ENCODE data around the gene SMCR8.
"Not testable (repeated sequence)": the region's sequence is repeated elsewhere in the genome, so short reads cannot be mapped to it uniquely, and the experiment has no call there.

The SMCR8 gene, protein sequence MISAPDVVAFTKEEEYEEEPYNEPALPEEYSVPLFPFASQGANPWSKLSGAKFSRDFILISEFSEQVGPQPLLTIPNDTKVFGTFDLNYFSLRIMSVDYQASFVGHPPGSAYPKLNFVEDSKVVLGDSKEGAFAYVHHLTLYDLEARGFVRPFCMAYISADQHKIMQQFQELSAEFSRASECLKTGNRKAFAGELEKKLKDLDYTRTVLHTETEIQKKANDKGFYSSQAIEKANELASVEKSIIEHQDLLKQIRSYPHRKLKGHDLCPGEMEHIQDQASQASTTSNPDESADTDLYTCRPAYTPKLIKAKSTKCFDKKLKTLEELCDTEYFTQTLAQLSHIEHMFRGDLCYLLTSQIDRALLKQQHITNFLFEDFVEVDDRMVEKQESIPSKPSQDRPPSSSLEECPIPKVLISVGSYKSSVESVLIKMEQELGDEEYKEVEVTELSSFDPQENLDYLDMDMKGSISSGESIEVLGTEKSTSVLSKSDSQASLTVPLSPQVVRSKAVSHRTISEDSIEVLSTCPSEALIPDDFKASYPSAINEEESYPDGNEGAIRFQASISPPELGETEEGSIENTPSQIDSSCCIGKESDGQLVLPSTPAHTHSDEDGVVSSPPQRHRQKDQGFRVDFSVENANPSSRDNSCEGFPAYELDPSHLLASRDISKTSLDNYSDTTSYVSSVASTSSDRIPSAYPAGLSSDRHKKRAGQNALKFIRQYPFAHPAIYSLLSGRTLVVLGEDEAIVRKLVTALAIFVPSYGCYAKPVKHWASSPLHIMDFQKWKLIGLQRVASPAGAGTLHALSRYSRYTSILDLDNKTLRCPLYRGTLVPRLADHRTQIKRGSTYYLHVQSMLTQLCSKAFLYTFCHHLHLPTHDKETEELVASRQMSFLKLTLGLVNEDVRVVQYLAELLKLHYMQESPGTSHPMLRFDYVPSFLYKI

DNA sequence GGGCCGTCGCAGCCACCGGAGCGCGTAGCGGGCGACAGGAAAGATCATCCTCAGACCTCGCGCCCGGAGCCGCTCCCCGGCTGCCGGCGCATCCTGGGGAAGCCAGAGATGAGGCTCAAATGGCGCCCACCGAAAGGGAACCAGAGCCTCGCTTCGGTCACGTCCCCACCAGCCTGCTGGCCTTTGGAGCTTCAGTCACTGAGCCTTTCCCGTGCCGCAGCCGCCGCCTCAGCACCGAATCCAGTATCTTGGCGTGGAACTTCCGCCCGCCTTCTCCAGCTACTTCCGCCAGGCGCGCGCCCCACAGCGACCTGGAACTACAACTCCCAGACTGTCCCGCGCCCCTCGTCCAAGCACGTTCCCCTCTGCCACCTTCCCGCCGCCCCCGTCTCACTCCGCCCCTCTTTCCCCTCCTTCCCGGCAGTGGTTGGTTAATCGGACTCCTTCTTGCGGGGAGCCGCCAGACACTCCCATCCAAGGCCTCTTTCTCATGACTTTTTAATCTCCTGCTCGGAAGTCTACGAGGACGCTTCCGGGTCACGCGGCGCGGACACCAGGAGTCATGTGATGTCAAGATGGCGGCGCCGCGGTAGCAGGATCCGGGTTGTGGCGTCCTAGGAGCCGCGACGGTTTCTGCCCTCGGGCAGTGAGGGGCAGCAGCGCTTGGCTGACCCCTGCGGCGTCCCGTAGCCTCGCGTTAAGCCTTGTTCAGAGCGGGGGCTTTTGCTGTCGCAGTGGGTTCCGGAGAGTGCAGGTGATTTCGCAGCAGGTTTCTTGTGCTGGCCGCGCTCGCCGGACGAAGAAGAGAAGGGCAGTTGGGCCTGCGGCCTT lies at the start of gene SMCR8, which contains the start of gene TOP3A:
TSS of gene SMCR8 (plus strand) at position 563 of the 831 bp plus-strand sequence. CDS start 497 bp downstream, outside the sequence.
TSS of gene TOP3A (minus strand) at position 264 of the 831 bp plus-strand sequence. CDS start at position 48, 216 bp downstream.
- DNase-seq (ENCODE audit: low spot score) = peak; percentile 98

GRCh38 chr17:18267366-18267765 lies 47.7 kb upstream of the SMCR8 start:
- no peak for DNase-seq (ENCODE audit: low spot score)

DNA sequence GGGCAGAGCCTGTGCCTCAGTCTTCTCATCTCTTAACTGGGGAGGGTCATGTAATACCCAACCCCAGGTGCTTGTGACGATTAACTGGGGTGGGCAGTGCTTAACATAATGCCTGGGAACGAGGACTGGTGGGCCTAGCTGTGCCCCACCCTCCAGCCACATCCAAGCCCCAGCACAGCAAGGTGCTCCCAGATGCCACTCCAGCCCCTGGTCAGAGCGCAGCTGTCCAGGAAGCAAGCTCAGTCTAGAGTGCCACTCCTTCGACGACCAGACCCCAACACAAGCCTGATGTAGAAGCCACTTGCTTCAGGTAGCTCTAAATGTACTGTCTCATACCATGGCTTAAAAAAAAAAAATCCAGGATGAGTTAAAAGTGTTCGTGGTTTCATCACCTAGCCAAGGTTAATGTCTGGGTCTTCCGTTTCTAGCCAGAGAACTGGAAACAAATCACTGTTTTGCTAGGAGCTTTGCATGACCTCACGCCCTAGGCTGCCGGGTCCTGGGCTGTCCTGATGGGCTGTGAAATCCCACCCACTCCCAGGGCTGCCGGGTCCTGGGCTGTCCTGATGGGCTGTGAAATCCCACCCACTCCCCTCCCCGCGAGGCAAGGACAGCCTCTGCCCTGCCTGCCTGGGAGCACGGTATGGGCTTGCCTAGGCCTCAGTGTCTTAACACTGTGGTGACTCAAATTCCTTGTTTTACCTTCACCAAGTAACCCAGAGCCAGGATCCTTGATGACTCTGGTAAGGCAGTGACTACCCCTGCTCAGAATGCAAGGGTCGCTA lies 47.0 kb upstream of the SMCR8 start:
- no peak for DNase-seq (ENCODE audit: low spot score)

GRCh38 chr17:18270046-18270931 lies 44.8 kb upstream of the SMCR8 start:
- DNase-seq (ENCODE audit: low spot score) = no peak

- no peak for DNase-seq (ENCODE audit: low spot score)
These were observed 38.0 kb upstream of the SMCR8 start for GRCh38 chr17:18277076-18277475.

- no peak for DNase-seq (ENCODE audit: low spot score)
These were observed 36.2 kb upstream of the SMCR8 start for GRCh38 chr17:18278867-18279266.

DNA sequence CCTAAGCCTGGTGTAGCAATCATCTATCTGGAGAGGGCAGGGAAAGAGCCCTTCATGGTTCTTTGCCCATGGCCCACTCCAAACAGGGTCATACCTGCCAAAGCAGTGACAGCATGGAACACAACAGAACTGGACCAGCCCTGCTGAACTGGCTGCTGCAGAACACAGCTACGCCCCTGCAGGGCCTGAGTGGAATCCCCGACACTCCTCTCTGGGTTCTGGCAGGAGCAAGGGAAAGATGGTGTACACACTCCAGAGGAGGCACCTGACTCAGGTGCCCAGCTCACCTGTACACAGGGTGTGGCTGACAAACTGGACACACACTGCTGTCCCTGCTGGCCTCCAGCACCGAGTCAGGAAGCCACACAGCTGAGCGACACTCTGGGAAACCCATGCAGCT lies 34.8 kb upstream of the SMCR8 start:
- DNase-seq (ENCODE audit: low spot score) = no peak

DNA sequence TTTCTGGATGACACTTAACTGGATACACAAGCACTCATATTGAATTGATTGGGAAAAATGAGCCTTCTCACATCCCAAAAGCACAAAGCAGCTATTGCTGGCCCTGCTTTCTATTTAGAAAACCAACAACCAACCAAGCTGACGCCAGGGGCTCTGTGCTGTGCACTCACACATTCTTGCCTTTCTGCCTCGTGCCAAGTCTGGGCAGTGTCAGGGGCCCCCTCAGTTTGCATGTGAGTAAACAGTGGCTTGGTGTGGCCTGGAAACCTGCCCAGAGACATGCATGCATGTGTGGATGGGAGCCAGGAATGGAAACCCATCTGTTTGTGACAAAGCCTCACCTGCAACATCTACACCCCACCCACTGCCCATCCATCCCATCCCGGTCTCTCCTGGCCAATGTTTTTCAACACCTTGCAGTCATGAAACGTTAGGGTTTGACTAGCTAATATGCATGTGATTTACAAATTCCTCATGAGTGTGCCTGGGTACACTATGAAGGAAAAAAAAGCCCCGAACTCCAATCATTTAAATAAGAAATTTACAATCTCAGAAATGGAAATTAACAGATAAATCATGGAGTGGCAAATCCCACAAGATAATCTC lies 34.2 kb upstream of the SMCR8 start:
- DNase-seq (ENCODE audit: low spot score) = no peak

- no peak for DNase-seq (ENCODE audit: low spot score)
These were observed 33.3 kb upstream of the SMCR8 start for GRCh38 chr17:18281788-18282187.

DNA sequence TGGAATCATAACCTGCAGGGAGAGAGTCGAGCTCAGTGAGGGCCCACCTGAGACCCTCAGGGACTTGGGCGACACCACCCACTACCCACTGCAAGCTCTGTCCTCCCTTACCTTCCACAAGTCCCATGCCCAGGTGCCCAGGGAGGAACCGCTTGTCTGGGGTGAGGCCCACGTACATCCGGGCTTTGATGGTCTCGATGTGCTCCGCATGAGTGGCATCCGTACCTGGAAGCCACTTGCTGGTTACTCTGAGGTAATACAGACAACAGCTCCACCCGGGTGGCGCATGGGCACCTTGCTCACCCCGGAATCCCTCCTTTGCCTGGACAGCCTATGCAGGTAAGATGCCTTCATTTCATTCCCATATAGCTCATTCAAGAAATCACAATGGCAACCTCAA lies 29.8 kb upstream of the SMCR8 start:
- no peak for DNase-seq (ENCODE audit: low spot score)

- DNase-seq (ENCODE audit: low spot score) = no peak
These were observed 23.2 kb upstream of the SMCR8 start for GRCh38 chr17:18291718-18292540.

GRCh38 chr17:18298061-18298460 lies 17.0 kb upstream of the SMCR8 start:
- not testable (repeated sequence) for DNase-seq (ENCODE audit: low spot score)

DNA sequence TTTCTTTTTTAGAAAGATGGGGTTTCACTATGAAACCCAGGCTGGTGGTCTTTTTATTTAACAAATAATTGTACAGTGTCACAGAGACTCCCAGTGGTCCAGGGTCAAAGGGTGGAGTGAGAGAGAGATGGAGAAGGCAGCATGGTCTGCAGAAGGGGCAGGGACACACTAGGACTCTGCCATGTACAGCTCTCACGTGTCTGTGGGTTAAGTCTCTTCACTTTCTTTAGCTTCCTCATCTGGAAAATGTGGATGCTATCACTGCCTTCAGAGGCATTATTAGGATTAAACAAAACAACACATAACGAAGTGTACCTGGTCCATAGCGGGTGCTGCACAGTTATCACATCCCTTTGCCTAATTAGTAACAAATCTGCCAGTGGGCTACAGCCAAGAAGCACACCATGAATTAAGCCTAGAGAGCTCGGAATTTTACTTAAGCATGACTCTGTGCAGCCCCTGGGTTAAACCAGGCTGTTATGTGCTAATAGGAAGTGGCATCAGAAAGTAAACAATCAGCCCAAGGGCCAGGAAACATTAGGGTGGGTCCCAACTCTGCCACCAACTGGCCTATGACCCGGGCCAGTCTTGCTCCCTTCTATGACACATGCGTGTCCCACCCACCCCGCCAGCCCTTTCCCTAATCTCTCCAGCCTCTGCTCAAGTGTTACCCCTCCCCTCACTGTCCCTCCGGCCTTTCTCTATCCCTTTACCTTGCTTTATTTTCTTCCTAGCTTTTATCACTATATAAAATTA lies 14.2 kb upstream of the SMCR8 start:
- DNase-seq (ENCODE audit: low spot score) = no peak

- not testable (repeated sequence) for DNase-seq (ENCODE audit: low spot score)
These were observed 11.9 kb upstream of the SMCR8 start for GRCh38 chr17:18303206-18303605.

DNA sequence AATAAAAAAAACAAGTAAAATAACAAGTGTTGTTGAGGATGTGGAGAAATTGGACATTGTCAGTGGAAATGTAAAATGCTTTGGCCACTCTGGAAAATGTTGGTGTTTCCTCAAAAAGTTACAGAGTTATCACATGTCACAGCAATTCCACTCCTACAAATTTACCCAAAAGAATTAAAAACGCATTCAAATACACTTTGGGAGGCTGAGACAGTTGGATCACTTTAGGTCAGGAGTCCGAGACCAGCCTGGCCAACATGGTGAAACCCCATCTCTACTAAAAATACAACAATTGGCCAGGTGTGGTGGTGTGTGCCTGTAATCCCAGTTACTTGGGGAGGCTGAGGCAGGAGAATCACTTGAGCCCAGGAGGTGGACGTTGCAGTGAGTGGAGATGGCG lies 5.9 kb upstream of the SMCR8 start:
- no peak for DNase-seq (ENCODE audit: low spot score)

GRCh38 chr17:18314059-18314730 lies 898 bp upstream of the SMCR8 start:
- DNase-seq (ENCODE audit: low spot score) = peak; percentile 6

DNA sequence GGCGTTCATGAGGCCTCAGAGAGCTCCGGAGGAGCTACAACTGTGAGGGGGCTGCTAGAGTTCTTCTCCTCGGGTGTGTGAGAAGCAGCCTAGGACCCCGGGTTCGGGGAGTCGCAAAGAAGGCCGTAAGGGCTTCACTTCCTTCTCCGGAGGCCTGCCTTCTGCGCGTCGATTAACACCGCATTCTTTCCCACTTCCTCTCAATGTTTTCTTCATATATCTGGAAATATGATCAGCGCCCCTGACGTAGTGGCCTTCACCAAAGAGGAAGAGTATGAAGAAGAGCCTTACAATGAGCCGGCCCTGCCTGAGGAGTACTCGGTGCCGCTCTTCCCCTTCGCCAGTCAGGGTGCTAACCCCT lies 449 bp downstream of the SMCR8 start:
- no peak for DNase-seq (ENCODE audit: low spot score)

Data from LoVo (cell line).